ENCODE measurements around the gene TMEM39B.

DNA sequence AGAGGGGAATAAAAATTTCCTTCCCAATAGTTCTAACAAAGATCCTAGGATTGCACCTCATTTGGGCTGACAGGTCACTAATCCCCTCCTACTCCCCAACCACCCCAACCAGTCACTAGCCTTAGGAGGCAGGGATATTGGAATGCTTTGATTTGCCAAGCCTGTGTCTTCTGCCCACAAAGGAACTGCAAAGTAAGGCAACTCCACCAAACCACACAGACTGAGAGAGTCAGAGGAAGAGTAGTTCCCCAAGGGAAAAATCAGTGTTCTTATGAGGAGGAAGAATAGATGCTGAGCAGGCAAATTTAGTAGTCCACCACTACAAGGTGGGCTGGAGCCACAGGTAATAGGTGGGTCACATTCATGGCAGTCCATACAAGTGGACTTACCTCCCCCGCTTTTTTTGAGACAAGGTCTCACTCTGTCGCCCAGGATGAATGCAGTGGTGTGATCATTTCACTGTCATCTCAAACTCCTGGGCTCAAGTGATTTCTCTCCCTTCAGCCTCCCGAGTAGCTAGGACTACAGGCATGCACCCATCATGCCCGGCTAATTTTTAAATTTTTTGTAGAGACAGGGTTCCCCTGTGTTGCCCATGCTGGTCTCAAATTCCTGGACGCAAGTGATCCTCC is 3.7 kb upstream of the TMEM39B start:
- no peak for TF ChIP-seq POLR2A (IDR thresholded peaks at IDR 0.05; ENCODE audit: low read depth, low read length)
- no peak for TF ChIP-seq SPI1 (IDR thresholded peaks at IDR 0.05; ENCODE audit: low read depth, low read length)

Measured in GM12891 (cell line).